ENCODE measurements around the gene ATG7. TPM values are rescaled to one million over a fixed set of nuclear protein-coding genes. Genes with fewer than 3 reads are reported as not detected.
"Not testable (repeated sequence)": the region's sequence is repeated elsewhere in the genome, so short reads cannot be mapped to it uniquely, and the experiment has no call there.

The ATG7 gene
- total RNA-seq, 2 experiments from 2014 or later: 25.9 to 27.0 TPM

- no peak overlapping the region for H3K27ac Mint-ChIP-seq
- DNase-seq: no peak
- no peaks in the 10 kb centered on the region for H3K4me1 Mint-ChIP-seq (ENCODE audit: low read depth)
- H3K9me3 Mint-ChIP-seq: no peaks in the 10 kb centered on the region
- no peak overlapping the region for H3K4me3 Mint-ChIP-seq
- CTCF ChIA-PET: interaction anchor here (0.9 kb wide), 1 partner anchor 10 kb away, joined by 3 read pairs; no protein-coding TSS in a partner anchor
- peaks cover under 1% of the 10 kb centered on the region for H3K36me3 Mint-ChIP-seq (ENCODE audit: low read depth)
- intact Hi-C loops (cut with micrococcal nuclease): no loop called here
- no peaks in the 10 kb centered on the region for H3K27me3 Mint-ChIP-seq (ENCODE audit: low read depth)
These were observed 203.1 kb downstream of the ATG7 start for GRCh38 chr3:11475324-11475723.

GRCh38 chr3:11476735-11477144, 204.5 kb downstream of the ATG7 start:
- no peak overlapping the region for H3K4me3 Mint-ChIP-seq
- H3K36me3 Mint-ChIP-seq (ENCODE audit: low read depth): peaks cover 3% of the 10 kb centered on the region
- intact Hi-C loops (cut with micrococcal nuclease): no loop called here
- DNase-seq: no peak
- no peak overlapping the region for H3K27ac Mint-ChIP-seq
- no peaks in the 10 kb centered on the region for H3K27me3 Mint-ChIP-seq (ENCODE audit: low read depth)
- CTCF ChIA-PET: no interaction called here
- no peaks in the 10 kb centered on the region for H3K4me1 Mint-ChIP-seq (ENCODE audit: low read depth)
- H3K9me3 Mint-ChIP-seq: no peaks in the 10 kb centered on the region

GRCh38 chr3:11477407-11477911, 205.3 kb downstream of the ATG7 start:
- Mint-ChIP-seq H3K36me3 (ENCODE audit: low read depth) (peaks cover 3% of the 10 kb centered on the region), H3K4me1 (ENCODE audit: low read depth) (no peaks in the 10 kb centered on the region), H3K9me3 (no peaks in the 10 kb centered on the region), H3K27ac (no peak overlapping the region), H3K4me3 (no peak overlapping the region), H3K27me3 (ENCODE audit: low read depth) (no peaks in the 10 kb centered on the region)
- intact Hi-C loops (cut with micrococcal nuclease): no loop called here
- no peak for DNase-seq
- CTCF ChIA-PET: no interaction called here

GRCh38 chr3:11478167-11478566, 206.0 kb downstream of the ATG7 start:
- no peak for DNase-seq
- Mint-ChIP-seq H3K4me1 (ENCODE audit: low read depth) (no peaks in the 10 kb centered on the region), H3K36me3 (ENCODE audit: low read depth) (peaks cover 3% of the 10 kb centered on the region), H3K27me3 (ENCODE audit: low read depth) (no peaks in the 10 kb centered on the region), H3K9me3 (no peaks in the 10 kb centered on the region), H3K4me3 (no peak overlapping the region), H3K27ac (no peak overlapping the region)
- CTCF ChIA-PET: no interaction called here
- intact Hi-C loops (cut with micrococcal nuclease): no loop called here

GRCh38 chr3:11479221-11479620, 207.0 kb downstream of the ATG7 start:
- intact Hi-C loops (cut with micrococcal nuclease): no loop called here
- DNase-seq: no peak
- Mint-ChIP-seq H3K27ac (no peak overlapping the region), H3K27me3 (ENCODE audit: low read depth) (no peaks in the 10 kb centered on the region), H3K4me3 (no peak overlapping the region), H3K36me3 (ENCODE audit: low read depth) (peaks cover 6% of the 10 kb centered on the region), H3K9me3 (peaks cover 2% of the 10 kb centered on the region), H3K4me1 (ENCODE audit: low read depth) (no peaks in the 10 kb centered on the region)
- CTCF ChIA-PET: interaction anchor here (0.7 kb wide), 1 partner anchor 608 kb away, joined by 3 read pairs; no protein-coding TSS in a partner anchor

- no peak overlapping the region for H3K27ac Mint-ChIP-seq
- CTCF ChIA-PET: no interaction called here
- no peak for DNase-seq
- no peaks in the 10 kb centered on the region for H3K4me1 Mint-ChIP-seq (ENCODE audit: low read depth)
- peaks cover 4% of the 10 kb centered on the region for H3K9me3 Mint-ChIP-seq
- H3K27me3 Mint-ChIP-seq (ENCODE audit: low read depth): no peaks in the 10 kb centered on the region
- H3K36me3 Mint-ChIP-seq (ENCODE audit: low read depth): peaks cover 10% of the 10 kb centered on the region
- no peak overlapping the region for H3K4me3 Mint-ChIP-seq
- intact Hi-C loops (cut with micrococcal nuclease): no loop called here
These were observed 208.6 kb downstream of the ATG7 start for GRCh38 chr3:11480663-11481298.

GRCh38 chr3:11481556-11481955, 209.4 kb downstream of the ATG7 start:
- no peak overlapping the region for H3K4me3 Mint-ChIP-seq
- H3K36me3 Mint-ChIP-seq (ENCODE audit: low read depth): peaks cover 10% of the 10 kb centered on the region
- peaks cover 4% of the 10 kb centered on the region for H3K9me3 Mint-ChIP-seq
- no peaks in the 10 kb centered on the region for H3K27me3 Mint-ChIP-seq (ENCODE audit: low read depth)
- no peak for DNase-seq
- intact Hi-C loops (cut with micrococcal nuclease): no loop called here
- H3K4me1 Mint-ChIP-seq (ENCODE audit: low read depth): no peaks in the 10 kb centered on the region
- H3K27ac Mint-ChIP-seq: no peak overlapping the region
- CTCF ChIA-PET: no interaction called here

- CTCF ChIA-PET: interaction anchor here (0.7 kb wide), 1 partner anchor 137 kb away, joined by 3 read pairs; no protein-coding TSS in a partner anchor
- H3K27ac Mint-ChIP-seq: no peak overlapping the region
- H3K4me1 Mint-ChIP-seq (ENCODE audit: low read depth): no peaks in the 10 kb centered on the region
These were observed 209.8 kb downstream of the ATG7 start for GRCh38 chr3:11482021-11482420.

GRCh38 chr3:11488356-11488755, 216.2 kb downstream of the ATG7 start:
- H3K36me3 Mint-ChIP-seq (ENCODE audit: low read depth): peaks cover 15% of the 10 kb centered on the region
- H3K4me3 Mint-ChIP-seq; H3K27ac Mint-ChIP-seq; CTCF ChIA-PET; H3K27me3 Mint-ChIP-seq (ENCODE audit: low read depth); intact Hi-C loops (cut with micrococcal nuclease); DNase-seq; H3K4me1 Mint-ChIP-seq (ENCODE audit: low read depth); H3K9me3 Mint-ChIP-seq: not testable (repeated sequence)

More at GRCh38 chr3:11482021-11482420, 209.8 kb downstream of the ATG7 start:
- no peak for DNase-seq
- intact Hi-C loops (cut with micrococcal nuclease): no loop called here
- peaks cover 4% of the 10 kb centered on the region for H3K9me3 Mint-ChIP-seq
- H3K36me3 Mint-ChIP-seq (ENCODE audit: low read depth): peaks cover 10% of the 10 kb centered on the region
- H3K27me3 Mint-ChIP-seq (ENCODE audit: low read depth): no peaks in the 10 kb centered on the region
- H3K4me3 Mint-ChIP-seq: no peak overlapping the region

GRCh38 chr3:11494131-11494916, 222.1 kb downstream of the ATG7 start:
- intact Hi-C loops (cut with micrococcal nuclease): no loop called here
- Mint-ChIP-seq H3K4me3 (no peak overlapping the region), H3K36me3 (ENCODE audit: low read depth) (peaks cover 9% of the 10 kb centered on the region), H3K27ac (no peak overlapping the region), H3K27me3 (ENCODE audit: low read depth) (no peaks in the 10 kb centered on the region), H3K4me1 (ENCODE audit: low read depth) (peaks cover 5% of the 10 kb centered on the region), H3K9me3 (peaks cover under 1% of the 10 kb centered on the region)
- CTCF ChIA-PET: no interaction called here
- DNase-seq: no peak

GRCh38 chr3:11495948-11496557, 223.9 kb downstream of the ATG7 start:
- Mint-ChIP-seq H3K36me3 (ENCODE audit: low read depth) (peaks cover 9% of the 10 kb centered on the region), H3K4me1 (ENCODE audit: low read depth) (peaks cover 5% of the 10 kb centered on the region), H3K27ac (no peak overlapping the region), H3K27me3 (ENCODE audit: low read depth) (no peaks in the 10 kb centered on the region), H3K9me3 (no peaks in the 10 kb centered on the region), H3K4me3 (no peak overlapping the region)
- intact Hi-C loops (cut with micrococcal nuclease): no loop called here
- CTCF ChIA-PET: no interaction called here
- no peak for DNase-seq

- peaks cover 8% of the 10 kb centered on the region for H3K36me3 Mint-ChIP-seq (ENCODE audit: low read depth)
- DNase-seq: no peak
- H3K27ac Mint-ChIP-seq: no peak overlapping the region
- intact Hi-C loops (cut with micrococcal nuclease): no loop called here
- CTCF ChIA-PET: no interaction called here
- H3K4me3 Mint-ChIP-seq: no peak overlapping the region
- H3K4me1 Mint-ChIP-seq (ENCODE audit: low read depth): peaks cover 3% of the 10 kb centered on the region
- H3K9me3 Mint-ChIP-seq: no peaks in the 10 kb centered on the region
- no peaks in the 10 kb centered on the region for H3K27me3 Mint-ChIP-seq (ENCODE audit: low read depth)
These were observed 226.0 kb downstream of the ATG7 start for GRCh38 chr3:11498177-11498576.

Data from activated naive CD4-positive, alpha-beta T cell treated with anti-CD3 and anti-CD28 coated beads for 36 hours (primary cell).